ENCODE measurements around the gene DNAJB14. TPM values are rescaled to one million over a fixed set of nuclear protein-coding genes. Genes with fewer than 3 reads are reported as not detected.

DNAJB14 gene
- total RNA-seq, 1 experiment from 2014 or later: 41.0 TPM

- WGBS (ENCODE audit: extremely low coverage, insufficient read length, low lambda C conversion rate): no CpG with 5 or more reads among the region's 3 CpGs
- Histone ChIP-seq H3K9me3 (ENCODE audit: control insufficient read depth, low read depth, low read length) (no peaks in the 10 kb centered on the region), H4K20me1 (ENCODE audit: control insufficient read depth, insufficient read depth, insufficient read length) (no peaks in the 10 kb centered on the region), H2AFZ (ENCODE audit: low read length) (no peak overlapping the region), H3K9ac (ENCODE audit: extremely low read depth, insufficient read length, low read length) (no peak overlapping the region), H3K23me2 (ENCODE audit: insufficient read length, low read depth, low read length, poor library complexity, severe bottlenecking) (no peaks in the 10 kb centered on the region), H3K4me2 (ENCODE audit: insufficient read depth, insufficient read length, low read length) (no peak overlapping the region), H4K8ac (replicated peaks; ENCODE audit: insufficient read length, low read depth, low read length) (no peak overlapping the region), H3K56ac (ENCODE audit: insufficient read length, low read depth, low read length) (no peak overlapping the region), H3K27me3 (ENCODE audit: insufficient read depth, low read length) (no peaks in the 10 kb centered on the region), H2BK20ac (ENCODE audit: low read depth, low read length, poor library complexity, severe bottlenecking) (no peak overlapping the region), H3K4me1 (ENCODE audit: insufficient read depth, low read length) (no peaks in the 10 kb centered on the region; the same call in 1 of the 2 replicates), H3K27ac (ENCODE audit: insufficient read length, low read depth, low read length) (no peak overlapping the region), H2BK12ac (ENCODE audit: insufficient read length, low read depth, low read length) (no peak overlapping the region), H3K18ac (ENCODE audit: insufficient read length, low read depth, low read length) (no peak overlapping the region), H3K79me2 (ENCODE audit: insufficient read depth, low read length) (no peaks in the 10 kb centered on the region), H4K5ac (ENCODE audit: insufficient read length, low read depth, low read length) (no peak overlapping the region), H3K79me1 (ENCODE audit: insufficient read depth, low read depth, low read length, poor library complexity, severe bottlenecking) (no peaks in the 10 kb centered on the region), H3K23ac (ENCODE audit: insufficient read length, low read depth, low read length) (no peak overlapping the region), H2AK5ac (ENCODE audit: insufficient read length, low read length) (no peak overlapping the region), H3K14ac (ENCODE audit: insufficient read depth, low read length) (no peak overlapping the region), H2BK15ac (ENCODE audit: low read depth, low read length) (no peak overlapping the region), H2BK120ac (ENCODE audit: low read depth, low read length, poor library complexity, severe bottlenecking) (no peak overlapping the region), H3T11ph (ENCODE audit: low read length) (no peak overlapping the region), H4K91ac (ENCODE audit: insufficient read length, low read depth, low read length) (no peak overlapping the region), H3K4ac (ENCODE audit: low read depth, low read length) (no peak overlapping the region), H2BK5ac (ENCODE audit: insufficient read length, low read length) (no peak overlapping the region)
- H3K27ac Mint-ChIP-seq: no peak overlapping the region
- H3K4me3 Mint-ChIP-seq: no peak overlapping the region
- no peak for TF ChIP-seq CTCF (conservative IDR thresholded peaks at IDR 0.05)
- no peaks in the 10 kb centered on the region for H3K36me3 Mint-ChIP-seq (ENCODE audit: insufficient read depth in 1 of 3, low read depth in 3 of 3)
- DNase-seq: no peak
- peaks cover 5% of the 10 kb centered on the region in 2 experiments; a peak in 2 of 4 replicates for H3K4me1 Mint-ChIP-seq
- peaks cover 1% of the 10 kb centered on the region; the same call in 1 of the 2 replicates for H3K27me3 Mint-ChIP-seq (ENCODE audit: low read depth)
- no peaks in the 10 kb centered on the region for H3K9me3 Mint-ChIP-seq
These were observed 20.3 kb upstream of the DNAJB14 start for GRCh38 chr4:99966692-99967091.
